Chondrocyte (in vitro differentiated cells): ENCODE results near the gene PTPRB. TPM values are rescaled to one million over a fixed set of nuclear protein-coding genes. Genes with fewer than 3 reads are reported as not detected.

Source experiments
- DNase-seq: peaks from one replicate; pipeline ENCODE4 v3.0.0; 2021; ENCODE audit warnings: mixed read lengths, low spot score
- H3K27ac Mint-ChIP-seq: one replicate; pipeline ENCODE4 v1.8.0; 2021; ENCODE audit warnings: mild to moderate bottlenecking, moderate library complexity, mixed read lengths; ENCODE audit not compliant: unreplicated experiment
- H3K27me3 Mint-ChIP-seq: 2 replicates; pipeline ENCODE4 v1.8.0; 2021; ENCODE audit warnings: low read depth, mixed read lengths
- H3K36me3 Mint-ChIP-seq: 2 replicates; pipeline ENCODE4 v1.8.0; 2021; ENCODE audit warnings: low read depth, mixed read lengths
- H3K4me1 Mint-ChIP-seq: 2 replicates; pipeline ENCODE4 v1.8.0; 2021; ENCODE audit warnings: low read depth, mild to moderate bottlenecking, mixed read lengths
- H3K4me3 Mint-ChIP-seq: one replicate; pipeline ENCODE4 v1.8.0; 2021; ENCODE audit warnings: mild to moderate bottlenecking, moderate library complexity, mixed read lengths; ENCODE audit not compliant: unreplicated experiment
- H3K9me3 Mint-ChIP-seq: 2 replicates; pipeline ENCODE4 v1.8.0; 2021; ENCODE audit warnings: low read depth, mixed read lengths
- CTCF ChIP-seq: fragments of 200-600 bp; sonication (generic); IDR thresholded peaks from 2 replicates; pipeline ENCODE4 v1.5.0; 2021; ENCODE audit warnings: antibody characterized with exemption, mild to moderate bottlenecking, moderate library complexity
- total RNA-seq: library from RNA; stranded (reverse); gene quantifications from 3 replicates; pipeline ENCODE4 v1.2.1, GENCODE V29; 2021

Gene PTPRB
- total RNA-seq, 1 donor from 2014 or later = 0.37 TPM

- Mint-ChIP-seq H3K4me3 (no peak overlapping the region), H3K27ac (no peak overlapping the region), H3K27me3 (no peaks in the 10 kb centered on the region), H3K9me3 (no peaks in the 10 kb centered on the region), H3K4me1 (peaks cover 3% of the 10 kb centered on the region), H3K36me3 (no peaks in the 10 kb centered on the region)
- TF ChIP-seq CTCF = no peak
- no peak for DNase-seq
Observed at GRCh38 chr12:70571705-70572268, 65.4 kb downstream of the PTPRB start.

- peaks cover 3% of the 10 kb centered on the region for H3K4me1 Mint-ChIP-seq
- H3K27ac Mint-ChIP-seq = no peak overlapping the region
- no peak overlapping the region for H3K4me3 Mint-ChIP-seq
- DNase-seq = no peak
- no peak for TF ChIP-seq CTCF
- H3K36me3 Mint-ChIP-seq = no peaks in the 10 kb centered on the region
- H3K27me3 Mint-ChIP-seq = no peaks in the 10 kb centered on the region
- H3K9me3 Mint-ChIP-seq = no peaks in the 10 kb centered on the region
Observed at GRCh38 chr12:70571029-70571428, 66.2 kb downstream of the PTPRB start.

GRCh38 chr12:70561550-70561949, 75.7 kb downstream of the PTPRB start:
- no peak for TF ChIP-seq CTCF
- H3K27me3 Mint-ChIP-seq = peaks cover 10% of the 10 kb centered on the region
- H3K36me3 Mint-ChIP-seq = no peaks in the 10 kb centered on the region
- no peak overlapping the region for H3K27ac Mint-ChIP-seq
- H3K9me3 Mint-ChIP-seq = no peaks in the 10 kb centered on the region
- no peak overlapping the region for H3K4me3 Mint-ChIP-seq
- peaks cover under 1% of the 10 kb centered on the region for H3K4me1 Mint-ChIP-seq
- DNase-seq = no peak

- Mint-ChIP-seq H3K27ac (no peak overlapping the region), H3K27me3 (peaks cover 10% of the 10 kb centered on the region), H3K36me3 (no peaks in the 10 kb centered on the region), H3K9me3 (no peaks in the 10 kb centered on the region), H3K4me3 (no peak overlapping the region), H3K4me1 (peaks cover 6% of the 10 kb centered on the region)
- DNase-seq = no peak
- TF ChIP-seq CTCF = no peak
Observed at GRCh38 chr12:70560671-70561070, 76.6 kb downstream of the PTPRB start.

GRCh38 chr12:70559390-70559789, 77.8 kb downstream of the PTPRB start:
- H3K4me3 Mint-ChIP-seq = no peak overlapping the region
- TF ChIP-seq CTCF = no peak
- H3K9me3 Mint-ChIP-seq = no peaks in the 10 kb centered on the region
- peaks cover 10% of the 10 kb centered on the region for H3K27me3 Mint-ChIP-seq
- no peaks in the 10 kb centered on the region for H3K36me3 Mint-ChIP-seq
- peaks cover 6% of the 10 kb centered on the region for H3K4me1 Mint-ChIP-seq
- DNase-seq = no peak
- no peak overlapping the region for H3K27ac Mint-ChIP-seq
